Lung (tissue), 12 donors: ENCODE data around the gene STK38. TPM values are rescaled to one million over a fixed set of nuclear protein-coding genes. Genes with fewer than 3 reads are reported as not detected.

Source experiments
- ATAC-seq: fragments of 200-7000 bp; cut with Tn5 transposase; one replicate; pipeline ENCODE4 v1.9.1; 2020; ENCODE audit warnings: moderate number of reproducible peaks; ENCODE audit not compliant: insufficient read depth, low FRiP score
- DNase-seq, 3 donors: peaks; one replicate each; pipeline ENCODE4 v3.0.0-alpha.2; 2013 to 2017
- H3K27ac ChIP-seq, 2 donors: one replicate each; pipeline ENCODE4 v1.5.1; 2013; ENCODE audit warnings: mild to moderate bottlenecking in 2 of 2, moderate library complexity in 2 of 2, control low read depth in 1 of 2, inconsistent platforms in 1 of 2, low read depth in 1 of 2, low read length in 1 of 2
- H3K27me3 ChIP-seq, 3 donors: one replicate each; pipeline ENCODE4 v1.5.1; 2013; ENCODE audit warnings: low read length in 2 of 3; ENCODE audit not compliant: control insufficient read depth in 3 of 3, insufficient read depth in 3 of 3
- H3K36me3 ChIP-seq, 4 donors: one replicate each; pipeline ENCODE4 v1.5.1; 2013; ENCODE audit warnings: low read length in 4 of 4, mild to moderate bottlenecking in 1 of 4, moderate library complexity in 1 of 4; ENCODE audit not compliant: control insufficient read depth in 4 of 4, insufficient read depth in 4 of 4
- H3K4me1 ChIP-seq, 5 donors: one replicate each; pipeline ENCODE4 v1.5.1; 2013; ENCODE audit warnings: low read length in 5 of 5, mild to moderate bottlenecking in 2 of 5, moderate library complexity in 1 of 5; ENCODE audit not compliant: control insufficient read depth in 5 of 5, insufficient read depth in 5 of 5
- H3K4me3 ChIP-seq: one replicate; pipeline ENCODE4 v1.5.1; 2013; ENCODE audit warnings: mild to moderate bottlenecking, control low read depth, moderate library complexity
- H3K9ac ChIP-seq, 2 donors: one replicate each; pipeline ENCODE4 v1.5.1; 2013; ENCODE audit warnings: low read length in 2 of 2, control low read depth in 1 of 2; ENCODE audit not compliant: insufficient read depth in 1 of 2
- H3K9me3 ChIP-seq, 4 donors: one replicate each; pipeline ENCODE4 v1.5.1; 2013; ENCODE audit warnings: low read length in 3 of 4, mild to moderate bottlenecking in 1 of 4, moderate library complexity in 1 of 4; ENCODE audit not compliant: control insufficient read depth in 4 of 4, insufficient read depth in 3 of 4
- WGBS, 2 donors: extraction: QIAGEN DNeasy Blood & Tissue Kit; methylation state at CpG; one replicate each; pipeline ENCODE4 v1.1.7; 2013; 5-methylcytosine and 5-hydroxymethylcytosine counted together
- polyA plus RNA-seq, 2 donors: library from polyadenylated mRNA; stranded (reverse); fragments of 200-250 nt; gene quantifications; one replicate each; pipeline ENCODE4 v1.2.1, GENCODE V29; 2013
- total RNA-seq, 2 donors: library from RNA; depleted of rRNA in 1 of 2; stranded (reverse); fragments of >200 nt in 1 of 2; gene quantifications; one replicate each; pipeline ENCODE4 v1.2.1, GENCODE V29; 2014 to 2021
- TF ChIP-seq, protein P1 (sequence below): IDR thresholded peaks from 2 replicates; pipeline ENCODE4 v1.5.1; 2012; ENCODE audit warnings: mild to moderate bottlenecking; ENCODE audit errors: control extremely low read depth, extremely low read depth
- donor health status: control.
- donor health status: control.
- donor health status: Bipolar disorder and iron deficiency.
- donor health status: healthy.
- donor health status: DM: yes; HTN: yes; CAD: no.

Gene STK38
- total and polyA plus RNA-seq, 4 donors: 16.7 to 36.1 (median 22.8) TPM

DNA sequence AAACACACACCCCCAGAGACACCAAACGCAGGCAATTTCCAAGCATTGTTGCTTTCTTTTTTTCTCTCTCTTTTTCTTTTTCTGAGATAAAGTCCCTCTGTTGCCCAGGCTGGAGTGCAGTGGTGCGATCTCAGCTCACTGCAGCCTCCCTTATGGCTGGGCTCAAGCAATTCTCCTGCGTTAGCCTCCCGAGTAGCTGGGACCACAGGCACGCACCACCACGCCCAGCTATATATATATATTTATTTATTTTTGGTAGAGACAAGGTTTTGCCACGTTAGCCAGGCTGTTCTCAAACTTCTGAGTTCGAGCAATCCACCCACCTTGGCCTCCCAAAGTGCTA, 32.9 kb upstream of the STK38 start:
- no peak for DNase-seq
- 88 to 92% methylated on average over 8 of the region's 8 CpGs for WGBS, 2 donors
- no peak overlapping the region for H3K4me3 ChIP-seq
- H3K36me3 ChIP-seq: no peaks in the 10 kb centered on the region
- peak overlapping the region in 1 of 2 donors; percentile 56 for H3K27ac ChIP-seq
- ATAC-seq: no peak
- TF ChIP-seq, protein P1, sequence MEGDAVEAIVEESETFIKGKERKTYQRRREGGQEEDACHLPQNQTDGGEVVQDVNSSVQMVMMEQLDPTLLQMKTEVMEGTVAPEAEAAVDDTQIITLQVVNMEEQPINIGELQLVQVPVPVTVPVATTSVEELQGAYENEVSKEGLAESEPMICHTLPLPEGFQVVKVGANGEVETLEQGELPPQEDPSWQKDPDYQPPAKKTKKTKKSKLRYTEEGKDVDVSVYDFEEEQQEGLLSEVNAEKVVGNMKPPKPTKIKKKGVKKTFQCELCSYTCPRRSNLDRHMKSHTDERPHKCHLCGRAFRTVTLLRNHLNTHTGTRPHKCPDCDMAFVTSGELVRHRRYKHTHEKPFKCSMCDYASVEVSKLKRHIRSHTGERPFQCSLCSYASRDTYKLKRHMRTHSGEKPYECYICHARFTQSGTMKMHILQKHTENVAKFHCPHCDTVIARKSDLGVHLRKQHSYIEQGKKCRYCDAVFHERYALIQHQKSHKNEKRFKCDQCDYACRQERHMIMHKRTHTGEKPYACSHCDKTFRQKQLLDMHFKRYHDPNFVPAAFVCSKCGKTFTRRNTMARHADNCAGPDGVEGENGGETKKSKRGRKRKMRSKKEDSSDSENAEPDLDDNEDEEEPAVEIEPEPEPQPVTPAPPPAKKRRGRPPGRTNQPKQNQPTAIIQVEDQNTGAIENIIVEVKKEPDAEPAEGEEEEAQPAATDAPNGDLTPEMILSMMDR: no peak
- H3K4me1 ChIP-seq: no peaks in the 10 kb centered on the region
- H3K27me3 ChIP-seq: no peaks in the 10 kb centered on the region
- no peak overlapping the region for H3K9ac ChIP-seq
- no peaks in the 10 kb centered on the region for H3K9me3 ChIP-seq

DNA sequence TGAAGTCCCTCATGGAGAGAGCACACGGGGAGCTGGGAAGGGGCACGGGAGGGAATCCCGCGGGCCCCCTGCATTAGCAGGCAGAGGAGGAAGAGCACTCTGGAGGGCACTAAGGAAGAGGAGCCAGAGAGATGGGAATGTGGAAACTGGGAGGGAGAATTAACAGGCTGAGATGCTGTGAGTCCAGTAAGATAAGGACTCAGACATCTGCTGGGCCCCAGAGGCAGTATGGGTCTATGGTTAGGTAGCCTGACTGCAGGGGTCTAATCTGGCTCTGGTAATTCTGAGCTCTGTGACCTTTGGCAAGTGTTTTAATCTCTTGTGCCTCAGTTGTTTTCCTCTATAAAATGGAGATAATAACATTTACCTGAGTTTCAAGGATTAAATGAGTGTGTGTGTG, 31.2 kb upstream of the STK38 start:
- DNase-seq (no peak), ATAC-seq (no peak)
- Histone ChIP-seq H3K36me3 (no peaks in the 10 kb centered on the region), H3K4me1 (no peaks in the 10 kb centered on the region), H3K9ac (no peak overlapping the region), H3K27me3 (no peaks in the 10 kb centered on the region), H3K4me3 (no peak overlapping the region), H3K9me3 (no peaks in the 10 kb centered on the region), H3K27ac (no peak overlapping the region)
- 96% methylated on average over 4 of the region's 4 CpGs for WGBS, 2 donors
- TF ChIP-seq, protein P1: no peak

DNA sequence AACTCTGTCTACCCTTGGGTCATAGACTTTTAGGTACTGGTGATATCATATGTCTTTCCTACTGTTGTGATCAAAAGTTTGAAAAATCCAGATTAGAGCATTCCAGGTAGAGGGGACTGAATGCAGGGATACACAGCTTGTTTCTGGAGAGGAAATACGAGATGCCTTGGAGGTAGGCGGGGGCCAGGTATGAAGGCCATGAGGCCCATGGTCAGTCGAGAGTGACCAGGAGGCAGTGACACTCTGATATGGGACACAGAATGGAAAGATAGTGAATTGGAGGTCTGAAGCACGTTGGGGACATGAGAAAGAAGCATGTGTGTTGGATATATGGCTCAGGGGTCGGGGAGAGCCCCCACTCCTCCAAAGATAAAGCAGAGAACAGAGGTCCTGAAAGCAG, 30.8 kb upstream of the STK38 start:
- Histone ChIP-seq H3K27ac (peak overlapping the region in 1 of 2 donors; percentile 28), H3K36me3 (no peaks in the 10 kb centered on the region)
- ATAC-seq: no peak

DNA sequence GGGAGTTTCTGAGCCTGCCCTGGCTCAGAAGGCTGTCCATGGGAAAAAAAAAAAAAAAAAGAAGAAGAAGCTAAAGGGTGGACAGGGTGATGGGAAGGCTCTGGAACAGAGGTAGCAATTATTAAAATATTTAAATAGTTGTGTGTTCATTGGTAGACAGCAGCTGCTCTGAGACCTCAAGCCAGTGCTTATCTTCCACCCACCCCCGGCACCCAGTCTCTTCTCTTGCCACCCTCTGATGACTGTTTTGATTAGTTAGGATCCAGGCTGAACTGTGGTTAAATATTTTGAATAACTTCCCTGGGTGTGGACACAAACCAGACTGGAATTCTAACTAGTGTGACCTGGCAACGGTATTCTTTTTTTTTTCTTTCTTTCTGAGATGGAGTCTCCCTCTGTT, 30.0 kb upstream of the STK38 start:
- Histone ChIP-seq H3K9ac (no peak overlapping the region), H3K4me1 (no peaks in the 10 kb centered on the region), H3K9me3 (no peaks in the 10 kb centered on the region), H3K27me3 (no peaks in the 10 kb centered on the region), H3K4me3 (no peak overlapping the region), H3K27ac (no peak overlapping the region), H3K36me3 (no peaks in the 10 kb centered on the region)
- TF ChIP-seq, protein P1: no peak
- 36 to 69% methylated on average over 2 of the region's 2 CpGs for WGBS, 2 donors
- ATAC-seq (peak; percentile 34), DNase-seq (no peak)

More for the DNA sequence above, 30.8 kb upstream of the STK38 start:
- H3K9me3 ChIP-seq: no peaks in the 10 kb centered on the region
- H3K27me3 ChIP-seq: no peaks in the 10 kb centered on the region
- H3K9ac ChIP-seq: no peak overlapping the region
- DNase-seq: no peak
- no peak overlapping the region for H3K4me3 ChIP-seq
- TF ChIP-seq, protein P1: no peak
- 94 to 99% methylated on average over 5 of the region's 5 CpGs for whole genome bisulfite sequencing, 2 donors
- no peaks in the 10 kb centered on the region for H3K4me1 ChIP-seq
